H1 (cell line): ENCODE results near the gene SPOUT1. TPM values are rescaled to one million over a fixed set of nuclear protein-coding genes. Genes with fewer than 3 reads are reported as not detected.

ENCODE experiments used
- CTCF ChIA-PET: fragments of 300-600 bp; sonication (Branson Sonifier 250); formaldehyde crosslinking; loops from one replicate; lab custom pipeline; 2021; ENCODE audit not compliant: partially characterized antibody; lab: Charles Lee
- POLR2A ChIA-PET: fragments of 300-600 bp; sonication (Branson Sonifier 250); formaldehyde crosslinking; loops from one replicate; lab custom pipeline; 2021; ENCODE audit warnings: inconsistent platforms; ENCODE audit not compliant: partially characterized antibody; lab: Charles Lee
- DNase-seq, 2 experiments: peaks; one replicate each; pipeline versions ENCODE4 v3.0.0 to v3.0.0-alpha.2; 2010 to 2022; ENCODE audit warnings: low spot score in 2 of 2, low read depth in 1 of 2, mixed read lengths in 1 of 2
- FAIRE-seq: peaks from 2 replicates; lab custom pipeline; 2011; peaks lifted over from hg19 to GRCh38; lab: Jason Lieb, UNC
- H2AFZ ChIP-seq: 2 replicates; pipeline ENCODE4 v1.8.1; 2012; ENCODE audit warnings: low read length, inconsistent platforms
- H2AK5ac ChIP-seq: 2 replicates; pipeline ENCODE4 v1.6.1; 2013; ENCODE audit warnings: low read depth, low read length
- H2BK120ac ChIP-seq: replicated peaks from 2 replicates; pipeline ENCODE3; 2013; ENCODE audit warnings: low read depth, low read length, inconsistent platforms
- H2BK12ac ChIP-seq: 2 replicates; pipeline ENCODE4 v1.6.1; 2013; ENCODE audit warnings: low read depth, low read length
- H2BK15ac ChIP-seq: 2 replicates; pipeline ENCODE4 v1.6.1; 2013; ENCODE audit warnings: low read length
- H2BK20ac ChIP-seq: 2 replicates; pipeline ENCODE4 v1.6.1; 2013; ENCODE audit warnings: low read length
- H2BK5ac ChIP-seq: 2 replicates; pipeline ENCODE4 v1.6.1; 2013; ENCODE audit warnings: low read depth, low read length
- H3K14ac ChIP-seq: 2 replicates; pipeline ENCODE4 v1.6.1; 2013; ENCODE audit warnings: inconsistent platforms; ENCODE audit not compliant: insufficient read length
- H3K18ac ChIP-seq: 2 replicates; pipeline ENCODE4 v1.6.1; 2013; ENCODE audit warnings: low read length; ENCODE audit errors: extremely low read depth
- H3K23ac ChIP-seq: 2 replicates; pipeline ENCODE4 v1.6.1; 2013; ENCODE audit warnings: inconsistent platforms; ENCODE audit not compliant: insufficient read length
- H3K23me2 ChIP-seq: 2 replicates; pipeline ENCODE4 v1.6.1; 2013; ENCODE audit warnings: low read depth, low read length
- H3K27ac ChIP-seq: 2 replicates; pipeline ENCODE4 v1.6.1; 2011; ENCODE audit warnings: low read depth, low read length, inconsistent platforms
- H3K27me3 ChIP-seq, 4 experiments: replicated peaks in 1 of 4; 1 replicate in 1 of 4; 2 replicates in 3 of 4; pipeline versions ENCODE4 v1.6.1 to v1.8.1; 2011 to 2013; ENCODE audit warnings: low read length in 3 of 4, mild to moderate bottlenecking in 3 of 4, inconsistent platforms in 2 of 4, mixed read lengths in 2 of 4, moderate library complexity in 1 of 4; ENCODE audit not compliant: control insufficient read depth in 3 of 4, insufficient read depth in 3 of 4; ENCODE audit errors: extremely low read depth in 1 of 4
- H3K36me3 ChIP-seq, 4 experiments: 2 replicates each; pipeline versions ENCODE4 v1.6.1 to v1.8.1; 2011 to 2013; ENCODE audit warnings: mild to moderate bottlenecking in 4 of 4, low read length in 3 of 4, moderate library complexity in 2 of 4, control low read depth in 1 of 4, inconsistent platforms in 1 of 4; ENCODE audit not compliant: insufficient read depth in 4 of 4, control insufficient read depth in 2 of 4
- H3K4ac ChIP-seq: replicated peaks from 2 replicates; pipeline ENCODE3; 2013; ENCODE audit warnings: low read length, low read depth, mixed read lengths, inconsistent platforms; ENCODE audit not compliant: insufficient read length
- H3K4me1 ChIP-seq, 4 experiments: replicated peaks in 1 of 4; 1 replicate in 1 of 4; 2 replicates in 3 of 4; pipeline versions ENCODE4 v1.6.1 to v1.8.1; 2011 to 2013; ENCODE audit warnings: low read length in 3 of 4, inconsistent platforms in 2 of 4, mixed read lengths in 1 of 4; ENCODE audit not compliant: insufficient read depth in 4 of 4, control insufficient read depth in 3 of 4
- H3K4me2 ChIP-seq, 2 experiments: 2 replicates each; pipeline versions ENCODE4 v1.6.1 to v1.8.1; 2011 to 2013; ENCODE audit warnings: low read depth in 2 of 2, low read length in 2 of 2, control low read depth in 1 of 2, inconsistent platforms in 1 of 2, mild to moderate bottlenecking in 1 of 2; ENCODE audit not compliant: insufficient read depth in 1 of 2
- H3K4me3 ChIP-seq, 4 experiments: fragments of 200-600, 300-600 bp in 1 of 4; sonication (generic), shearing (Covaris generic), sonication (Bioruptor Twin) in 1 of 4; 2 replicates each; pipeline versions ENCODE4 v1.5.1 to v1.8.1; 2011 to 2016; ENCODE audit warnings: low read length in 4 of 4, low read depth in 3 of 4, control low read depth in 2 of 4, inconsistent platforms in 2 of 4, mild to moderate bottlenecking in 2 of 4, mixed read lengths in 1 of 4, moderate library complexity in 1 of 4; ENCODE audit not compliant: insufficient read depth in 2 of 4; ENCODE audit errors: extremely low read depth in 1 of 4
- H3K56ac ChIP-seq: replicated peaks from 2 replicates; pipeline ENCODE3; 2013; ENCODE audit warnings: low read depth, mild to moderate bottlenecking, mixed read lengths, low read length, inconsistent platforms; ENCODE audit not compliant: insufficient read length
- H3K79me1 ChIP-seq: 2 replicates; pipeline ENCODE4 v1.6.1; 2013; ENCODE audit warnings: low read depth, low read length, control low read depth
- H3K79me2 ChIP-seq, 2 experiments: 2 replicates each; pipeline versions ENCODE4 v1.6.1 to v1.8.1; 2012 to 2013; ENCODE audit warnings: low read length in 2 of 2, mild to moderate bottlenecking in 2 of 2, inconsistent platforms in 1 of 2; ENCODE audit not compliant: insufficient read depth in 2 of 2, control insufficient read depth in 1 of 2
- H3K9ac ChIP-seq, 4 experiments: replicated peaks in 1 of 4; 1 replicate in 1 of 4; 2 replicates in 3 of 4; pipeline versions ENCODE4 v1.6.1 to v1.8.1; 2011 to 2013; ENCODE audit warnings: low read depth in 3 of 4, low read length in 3 of 4, control low read depth in 2 of 4, mild to moderate bottlenecking in 2 of 4, moderate library complexity in 2 of 4, inconsistent platforms in 1 of 4; ENCODE audit errors: extremely low read depth in 1 of 4
- H3K9me3 ChIP-seq, 2 experiments: 2 replicates each; pipeline versions ENCODE4 v1.6.1 to v1.8.1; 2012 to 2013; ENCODE audit warnings: mild to moderate bottlenecking in 2 of 2, moderate library complexity in 2 of 2, control low read depth in 1 of 2, inconsistent platforms in 1 of 2, low read depth in 1 of 2, low read length in 1 of 2, mixed read lengths in 1 of 2; ENCODE audit not compliant: insufficient read depth in 2 of 2
- H4K20me1 ChIP-seq, 2 experiments: replicated peaks in 1 of 2; 2 replicates each; pipeline versions ENCODE3 to v1.8.1; 2011 to 2013; ENCODE audit warnings: inconsistent platforms in 2 of 2, low read length in 2 of 2, mild to moderate bottlenecking in 1 of 2; ENCODE audit not compliant: insufficient read depth in 2 of 2, control insufficient read depth in 1 of 2
- H4K5ac ChIP-seq: 2 replicates; pipeline ENCODE4 v1.6.1; 2013; ENCODE audit warnings: low read length, low read depth, mixed read lengths, inconsistent platforms; ENCODE audit not compliant: insufficient read length
- H4K8ac ChIP-seq: 2 replicates; pipeline ENCODE4 v1.8.0; 2013; ENCODE audit warnings: mild to moderate bottlenecking, moderate library complexity, low read length, inconsistent platforms; ENCODE audit not compliant: insufficient read depth; ENCODE audit errors: extremely low read depth
- H4K91ac ChIP-seq: replicated peaks from 2 replicates; pipeline ENCODE3; 2013; ENCODE audit warnings: low read length, mixed read lengths, inconsistent platforms; ENCODE audit not compliant: insufficient read length
- BCL11A ChIP-seq, 2 experiments: IDR thresholded peaks; one replicate each; pipeline ENCODE4 v1.6.1; 2011; ENCODE audit warnings: low read depth in 2 of 2, low read length in 2 of 2, mild to moderate bottlenecking in 2 of 2
- EGR1 ChIP-seq: IDR thresholded peaks from 2 replicates; pipeline ENCODE4 v1.6.1; 2011; ENCODE audit warnings: low read depth, low read length, borderline replicate concordance
- FOSL1 ChIP-seq: IDR thresholded peaks from 2 replicates; pipeline ENCODE4 v1.6.1; 2011; ENCODE audit warnings: mild to moderate bottlenecking, low read depth, low read length, moderate library complexity; ENCODE audit not compliant: insufficient read depth
- RBBP5 ChIP-seq: IDR thresholded peaks from 2 replicates; pipeline ENCODE4 v1.7.1; 2012; ENCODE audit warnings: low read depth, mild to moderate bottlenecking, inconsistent platforms, low read length, moderate library complexity, borderline replicate concordance
- RNF2 ChIP-seq: fragments of 200-900, 300-1000 bp; sonication (generic); IDR thresholded peaks from 2 replicates; pipeline ENCODE4 v1.7.1; 2016; ENCODE audit warnings: borderline replicate concordance, low read depth, mild to moderate bottlenecking, antibody characterized with exemption, low read length; ENCODE audit not compliant: poor library complexity, severe bottlenecking; ENCODE audit errors: missing control alignments
- SP2 ChIP-seq: IDR thresholded peaks from 2 replicates; pipeline ENCODE4 v1.6.1; 2012; ENCODE audit warnings: mild to moderate bottlenecking, low read length, inconsistent platforms
- WGBS, 2 experiments: shearing (Covaris generic) in 1 of 2; methylation state at CpG; one replicate each; pipeline versions ENCODE4 v1.1.6 to v1.1.7; 2013 to 2015; ENCODE audit warnings: low lambda C conversion rate in 2 of 2, mixed read lengths in 2 of 2, inconsistent platforms in 1 of 2, low coverage in 1 of 2, missing lambda C conversion rate in 1 of 2; ENCODE audit not compliant: insufficient replicate concordance in 2 of 2, insufficient coverage in 1 of 2, insufficient read length in 1 of 2; ENCODE audit errors: extremely low coverage in 1 of 2, missing lambda C conversion rate in 1 of 2; 5-methylcytosine and 5-hydroxymethylcytosine counted together
- polyA plus RNA-seq, 7 experiments: library from polyadenylated mRNA; depleted of rRNA in 3 of 7; stranded (reverse) in 5 of 7; unstranded in 2 of 7; fragments of >200 nt in 5 of 7; fragments of 200-250 nt in 2 of 7; gene quantifications; 1 replicate in 5 of 7; 2 replicates in 1 of 7; 4 replicates in 1 of 7; pipeline versions ENCODE4 v1.2.1 to v1.2.3, GENCODE V29; 2011 to 2013; ENCODE audit warnings: missing spikeins in 2 of 7, mixed read lengths in 2 of 7
- total RNA-seq: library from RNA; stranded (reverse); fragmentation: NEBNext Ultra II Directional; extraction: Animal tissue kit (Norgen Biotek cat#: 25700); gene quantifications from 2 replicates; pipeline ENCODE4 v1.2.1, GENCODE V29; 2021

SPOUT1 gene
- total and polyA plus RNA-seq, 2 of the 8 experiments (the other 6 are each of a cell fraction or from before 2014, with no cell fraction given) = 69.2 to 77.8 TPM

GRCh38 chr9:128809036-128809599 lies 20.5 kb downstream of the SPOUT1 start:
- Histone ChIP-seq H3K23me2 (no peaks in the 10 kb centered on the region), H2BK15ac (no peak overlapping the region), H3K27ac (no peak overlapping the region), H3K18ac (no peak overlapping the region), H4K91ac (no peak overlapping the region), H3K23ac (no peak overlapping the region), H3K56ac (no peak overlapping the region), H2BK120ac (no peak overlapping the region), H3K4me1 (no peaks in the 10 kb centered on the region), H3K27me3 (no peaks in the 10 kb centered on the region), H3K36me3 (peaks cover 2 to 10% (median 7%) of the 10 kb centered on the region in 4 experiments; a peak in 6 of 8 replicates), H3K9me3 (no peaks in the 10 kb centered on the region), H3K9ac (no peak overlapping the region), H3K4me3 (no peak overlapping the region), H4K5ac (no peak overlapping the region), H2AFZ (no peak overlapping the region), H2AK5ac (no peak overlapping the region), H3K14ac (no peak overlapping the region), H4K8ac (no peak overlapping the region), H3K4ac (no peak overlapping the region), H2BK20ac (no peak overlapping the region), H3K79me2 (no peaks in the 10 kb centered on the region), H3K4me2 (no peak overlapping the region), H2BK5ac (no peak overlapping the region), H3K79me1 (no peaks in the 10 kb centered on the region), H2BK12ac (no peak overlapping the region), H4K20me1 (peaks cover 0 to 4% of the 10 kb centered on the region in 2 experiments)
- ChIA-PET POLR2A (interaction anchor here (0.6 to 4.6 kb wide), 6 partner anchors 10 to 197 kb away, joined by 3 to 37 read pairs (median 4); partner anchors contain the start of gene ENDOG), CTCF (interaction anchor here (0.6 to 2.5 kb wide), 9 partner anchors 9 to 501 kb away, joined by 3 to 11 read pairs (median 5); partner anchors contain the start of gene ENDOG)
- FAIRE-seq = no peak
- 90% methylated on average over 12 of the region's 12 CpGs; no CpG with 5 or more reads in 1 of the 2 experiments for WGBS, 2 experiments
- no peak for DNase-seq
- TF ChIP-seq BCL11A (IDR thresholded peaks at IDR 0.05; ENCODE audit: low read depth in 2 of 2, low read length in 2 of 2) = no peak
- TF ChIP-seq FOSL1 = no peak
- no peak for TF ChIP-seq SP2
- TF ChIP-seq EGR1 = no peak
- no peak for TF ChIP-seq RNF2
- no peak for TF ChIP-seq RBBP5
